Mammary epithelial cell (primary cell): ENCODE measurements around the gene NOVA2.

ENCODE experiments used
- EZH2 ChIP-seq: IDR thresholded peaks from 2 replicates; pipeline ENCODE4 v1.6.1; 2012; ENCODE audit warnings: low read length, inconsistent platforms, borderline replicate concordance
- TF ChIP-seq, protein P1 (sequence below), 2 donors: IDR thresholded peaks in 1 of 2; conservative IDR thresholded peaks in 1 of 2; 2 replicates each; pipeline ENCODE4 v1.5.1; 2011 to 2012; ENCODE audit warnings: inconsistent platforms in 2 of 2, low read length in 2 of 2, mild to moderate bottlenecking in 2 of 2, control low read depth in 1 of 2, low read depth in 1 of 2; ENCODE audit not compliant: insufficient read depth in 1 of 2; ENCODE audit errors: extremely low read depth in 1 of 2

DNA sequence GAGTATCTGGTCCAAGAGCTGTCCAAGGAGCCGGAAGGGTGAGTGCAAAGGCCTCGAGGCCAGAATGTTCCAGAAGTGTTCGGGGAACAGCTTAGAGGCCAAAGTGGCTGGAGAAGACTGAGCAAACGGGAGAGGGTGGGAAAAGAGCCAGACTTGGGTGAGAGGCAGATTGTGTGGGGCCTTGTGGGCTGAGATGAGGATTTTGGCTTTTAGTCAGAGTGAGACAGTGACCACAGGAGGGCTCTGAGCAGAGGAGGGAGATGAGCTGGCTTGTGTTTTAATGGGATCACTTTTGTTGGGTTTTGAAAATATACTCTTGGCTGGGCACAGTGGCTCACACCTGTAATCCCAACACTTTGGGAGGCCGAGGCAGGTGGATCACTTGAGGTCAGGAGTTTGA, 64.7 kb downstream of the NOVA2 start:
- TF ChIP-seq, protein P1, sequence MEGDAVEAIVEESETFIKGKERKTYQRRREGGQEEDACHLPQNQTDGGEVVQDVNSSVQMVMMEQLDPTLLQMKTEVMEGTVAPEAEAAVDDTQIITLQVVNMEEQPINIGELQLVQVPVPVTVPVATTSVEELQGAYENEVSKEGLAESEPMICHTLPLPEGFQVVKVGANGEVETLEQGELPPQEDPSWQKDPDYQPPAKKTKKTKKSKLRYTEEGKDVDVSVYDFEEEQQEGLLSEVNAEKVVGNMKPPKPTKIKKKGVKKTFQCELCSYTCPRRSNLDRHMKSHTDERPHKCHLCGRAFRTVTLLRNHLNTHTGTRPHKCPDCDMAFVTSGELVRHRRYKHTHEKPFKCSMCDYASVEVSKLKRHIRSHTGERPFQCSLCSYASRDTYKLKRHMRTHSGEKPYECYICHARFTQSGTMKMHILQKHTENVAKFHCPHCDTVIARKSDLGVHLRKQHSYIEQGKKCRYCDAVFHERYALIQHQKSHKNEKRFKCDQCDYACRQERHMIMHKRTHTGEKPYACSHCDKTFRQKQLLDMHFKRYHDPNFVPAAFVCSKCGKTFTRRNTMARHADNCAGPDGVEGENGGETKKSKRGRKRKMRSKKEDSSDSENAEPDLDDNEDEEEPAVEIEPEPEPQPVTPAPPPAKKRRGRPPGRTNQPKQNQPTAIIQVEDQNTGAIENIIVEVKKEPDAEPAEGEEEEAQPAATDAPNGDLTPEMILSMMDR (conservative IDR thresholded peaks at IDR 0.05 in 1 of 2, IDR thresholded peaks at IDR 0.05 in 1 of 2; ENCODE audit: extremely low read depth in 1 of 2, insufficient read depth in 1 of 2, low read depth in 1 of 2, low read length in 2 of 2) = no peak
- TF ChIP-seq EZH2 = no peak
